A673 (cell line): ENCODE measurements around the gene PVR.

Source experiments
- CTCF ChIP-seq: fragments of 300-800, 200-600 bp; sonication (generic); conservative IDR thresholded peaks from 2 replicates; pipeline ENCODE4 v1.5.1; 2017; ENCODE audit warnings: low read depth, mild to moderate bottlenecking, antibody characterized with exemption, low read length, moderate library complexity, mixed read lengths
- EZH2 ChIP-seq: fragments of 200-600 bp; sonication (generic); IDR thresholded peaks from 2 replicates; pipeline ENCODE4 v1.6.1; 2017; ENCODE audit warnings: borderline replicate concordance, low read depth, mild to moderate bottlenecking, mixed read lengths, antibody characterized with exemption, low read length; ENCODE audit not compliant: poor library complexity, severe bottlenecking

- TF ChIP-seq CTCF (no peak), EZH2 (no peak)
Observed at GRCh38 chr19:44661904-44662303, 18.2 kb downstream of the PVR start.
